ENCODE data around the gene NOSIP.

NOSIP gene

GRCh38 chr19:49546825-49547565, 33.4 kb downstream of the NOSIP start:
- DNase-seq (ENCODE audit: low spot score): peak; percentile 92

DNA sequence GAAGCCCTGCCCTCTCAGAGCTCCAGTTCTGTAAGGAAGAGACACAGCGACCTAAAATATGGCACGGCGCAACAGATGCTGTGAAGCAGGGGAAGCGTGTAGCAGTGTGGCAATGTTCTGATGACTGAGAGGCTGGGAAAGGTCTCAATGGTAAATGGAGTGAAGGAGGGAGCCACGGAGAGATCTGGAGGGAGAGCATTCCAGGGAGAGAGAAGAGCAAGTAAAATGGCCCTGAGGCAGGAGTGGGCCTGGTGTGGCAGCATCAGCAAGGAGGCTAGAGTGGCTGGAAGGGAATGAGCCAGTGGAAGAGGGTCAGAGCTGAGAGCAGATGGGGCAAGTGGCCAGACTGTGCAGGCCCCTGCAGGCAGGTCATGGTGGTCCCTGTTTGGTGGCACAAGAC, 36.2 kb downstream of the NOSIP start:
- no peak for DNase-seq (ENCODE audit: low spot score)

GRCh38 chr19:49543032-49543431, 37.3 kb downstream of the NOSIP start:
- DNase-seq (ENCODE audit: low spot score): no peak

DNA sequence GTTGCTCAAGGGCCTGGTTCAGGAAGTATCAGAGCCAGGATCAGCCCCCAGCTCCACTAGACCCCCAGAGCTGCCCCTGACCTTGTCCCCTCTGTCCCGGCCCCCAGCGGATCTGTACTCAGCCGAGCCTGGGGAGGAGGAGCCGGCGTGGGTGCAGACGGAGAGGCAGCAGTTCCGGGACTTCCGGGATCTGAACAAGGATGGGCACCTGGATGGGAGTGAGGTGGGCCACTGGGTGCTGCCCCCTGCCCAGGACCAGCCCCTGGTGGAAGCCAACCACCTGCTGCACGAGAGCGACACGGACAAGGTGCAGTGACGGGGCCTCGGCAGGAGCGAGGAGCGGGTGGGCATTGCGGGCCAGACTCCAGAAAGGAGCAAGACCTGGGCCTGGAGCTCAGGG, 37.9 kb downstream of the NOSIP start:
- no peak for DNase-seq (ENCODE audit: low spot score)

DNA sequence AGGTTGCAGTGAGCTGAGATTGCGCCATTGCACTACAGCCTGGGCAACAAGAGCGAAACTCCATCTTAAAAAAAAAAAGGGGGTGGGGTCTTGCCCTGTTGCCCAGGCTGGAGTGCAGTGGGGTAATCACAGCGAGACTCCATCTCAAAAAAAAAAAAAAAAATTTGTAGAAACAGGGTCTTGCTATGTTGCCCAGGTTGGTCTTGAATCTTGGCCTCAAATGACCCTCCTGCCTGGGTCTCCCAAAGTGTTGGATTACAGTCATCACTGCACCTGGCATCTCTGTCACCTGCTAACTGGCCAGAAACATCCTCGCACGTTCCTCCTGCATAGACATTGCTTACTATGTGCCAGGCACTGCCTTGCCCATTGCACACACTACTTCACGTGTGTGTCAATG, 38.4 kb downstream of the NOSIP start:
- DNase-seq (ENCODE audit: low spot score): no peak

- no peak for DNase-seq (ENCODE audit: low spot score)
Observed at GRCh38 chr19:49539192-49539952, 41.0 kb downstream of the NOSIP start.

GRCh38 chr19:49538643-49539042, 41.7 kb downstream of the NOSIP start:
- DNase-seq (ENCODE audit: low spot score): no peak

- no peak for DNase-seq (ENCODE audit: low spot score)
Observed at GRCh38 chr19:49536921-49537462, 43.4 kb downstream of the NOSIP start.

- no peak for DNase-seq (ENCODE audit: low spot score)
Observed at GRCh38 chr19:49534632-49535385, 45.5 kb downstream of the NOSIP start.

DNA sequence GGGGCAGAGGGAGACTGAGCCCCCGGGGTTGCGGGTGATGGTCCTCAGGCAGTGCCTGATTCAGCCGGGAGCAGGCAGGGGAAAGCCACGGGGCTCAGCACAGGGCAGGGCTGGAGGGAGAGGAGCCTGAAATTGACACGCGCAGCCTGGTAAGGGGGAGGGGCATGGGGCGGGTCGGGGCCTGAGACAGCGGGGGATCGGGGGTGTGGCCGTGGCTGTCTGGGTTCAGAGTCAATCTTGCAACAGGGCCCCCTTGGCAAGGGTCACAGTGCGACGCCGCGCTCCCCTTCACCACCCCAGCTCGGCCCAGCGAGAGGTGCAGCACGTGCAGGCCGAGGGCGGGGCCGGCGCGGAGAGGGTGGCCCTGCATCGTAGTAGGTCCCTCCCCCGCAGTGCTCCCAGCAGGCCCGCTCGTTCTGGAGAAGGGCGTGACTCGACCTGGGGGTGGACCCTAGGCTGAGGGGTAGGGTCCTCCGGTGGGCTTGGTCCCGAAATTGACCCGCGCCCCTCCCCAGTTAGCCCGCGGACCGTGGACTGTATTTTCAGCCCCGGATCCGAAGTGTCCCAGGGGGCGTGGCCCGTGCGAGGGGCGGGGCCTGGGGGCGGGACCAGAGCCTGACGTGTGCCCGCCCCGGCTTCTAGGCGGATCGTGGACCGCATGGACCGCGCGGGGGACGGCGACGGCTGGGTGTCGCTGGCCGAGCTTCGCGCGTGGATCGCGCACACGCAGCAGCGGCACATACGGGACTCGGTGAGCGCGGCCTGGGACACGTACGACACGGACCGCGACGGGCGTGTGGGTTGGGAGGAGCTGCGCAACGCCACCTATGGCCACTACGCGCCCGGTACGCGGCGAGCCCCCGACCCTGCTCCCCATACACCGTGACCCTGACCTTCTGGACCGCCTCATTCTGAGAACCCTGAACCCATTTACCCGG, 46.5 kb downstream of the NOSIP start:
- DNase-seq (ENCODE audit: low spot score): peak; percentile 72

DNA sequence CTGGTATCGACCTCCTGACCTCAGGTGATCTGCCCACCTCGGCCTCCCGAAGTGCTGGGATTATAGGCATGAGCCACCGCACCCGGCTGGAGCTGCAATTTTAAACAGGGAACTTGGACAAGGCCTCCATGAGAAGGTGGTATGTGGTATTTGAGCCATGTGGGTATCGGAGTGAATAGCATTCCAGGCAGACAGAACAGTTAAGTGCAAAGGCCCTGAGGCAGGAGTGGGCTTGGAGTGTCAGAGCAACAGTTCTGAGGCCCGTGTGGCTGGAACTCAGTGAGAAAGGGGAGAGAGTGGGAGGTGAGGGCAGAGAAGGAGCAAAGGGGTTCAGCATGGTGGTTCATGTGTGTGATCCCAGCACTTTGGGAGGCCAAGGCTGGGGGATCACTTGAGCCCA, 49.6 kb downstream of the NOSIP start:
- DNase-seq (ENCODE audit: low spot score): no peak

DNA sequence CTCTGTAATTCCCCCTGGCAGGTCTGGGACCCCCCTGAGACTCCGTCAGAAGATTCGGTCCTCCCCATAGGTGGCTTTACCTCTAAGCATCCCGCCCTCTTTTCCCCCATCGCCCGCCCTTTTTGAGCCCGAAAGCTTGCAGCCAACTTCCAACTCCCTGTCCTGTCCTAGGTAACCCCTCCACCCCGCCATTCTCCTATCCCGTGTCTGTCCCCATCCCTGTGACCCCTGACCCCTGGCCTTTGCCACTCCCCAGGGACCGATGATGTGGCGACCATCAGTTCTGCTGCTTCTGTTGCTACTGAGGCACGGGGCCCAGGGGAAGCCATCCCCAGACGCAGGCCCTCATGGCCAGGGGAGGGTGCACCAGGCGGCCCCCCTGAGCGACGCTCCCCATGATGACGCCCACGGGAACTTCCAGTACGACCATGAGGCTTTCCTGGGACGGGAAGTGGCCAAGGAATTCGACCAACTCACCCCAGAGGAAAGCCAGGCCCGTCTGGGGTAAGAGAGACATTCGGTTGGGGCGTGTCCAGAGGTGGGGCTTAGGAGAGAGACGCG, 52.1 kb downstream of the NOSIP start:
- no peak for DNase-seq (ENCODE audit: low spot score)

DNA sequence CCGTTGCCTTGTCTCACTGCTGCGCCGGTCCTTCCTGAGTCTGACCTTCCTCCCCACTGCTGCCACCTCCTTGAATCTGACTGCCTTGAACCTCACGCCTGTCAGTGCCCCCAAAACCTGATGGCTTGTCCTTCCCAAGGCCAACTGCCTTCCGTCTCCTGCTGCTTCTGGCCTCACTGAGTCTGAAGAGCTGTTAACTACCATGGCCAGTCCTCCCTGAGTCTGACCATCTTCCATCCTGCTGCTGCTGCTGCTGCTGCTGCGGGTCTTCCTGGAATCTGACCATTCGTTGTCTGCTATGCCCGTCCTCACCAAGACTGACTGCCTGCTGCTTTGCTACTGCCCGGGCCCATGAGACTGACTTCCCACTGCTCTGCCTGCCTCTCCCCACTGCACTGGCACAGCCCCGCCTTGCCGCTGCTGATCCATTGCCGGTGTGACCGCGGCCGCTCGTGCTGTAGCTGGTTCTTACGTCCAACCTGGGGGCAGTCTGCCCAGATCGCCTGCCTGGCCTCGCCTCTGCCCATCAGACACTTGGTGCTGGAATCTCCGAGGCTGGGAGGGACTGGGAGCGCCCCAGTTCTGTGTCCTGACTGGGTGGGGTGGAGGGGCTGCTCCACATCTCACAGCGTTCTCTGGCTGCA, 55.4 kb downstream of the NOSIP start:
- no peak for DNase-seq (ENCODE audit: low spot score)

GRCh38 chr19:49520705-49521319, 59.5 kb downstream of the NOSIP start:
- DNase-seq (ENCODE audit: low spot score): peak; percentile 63

DNA sequence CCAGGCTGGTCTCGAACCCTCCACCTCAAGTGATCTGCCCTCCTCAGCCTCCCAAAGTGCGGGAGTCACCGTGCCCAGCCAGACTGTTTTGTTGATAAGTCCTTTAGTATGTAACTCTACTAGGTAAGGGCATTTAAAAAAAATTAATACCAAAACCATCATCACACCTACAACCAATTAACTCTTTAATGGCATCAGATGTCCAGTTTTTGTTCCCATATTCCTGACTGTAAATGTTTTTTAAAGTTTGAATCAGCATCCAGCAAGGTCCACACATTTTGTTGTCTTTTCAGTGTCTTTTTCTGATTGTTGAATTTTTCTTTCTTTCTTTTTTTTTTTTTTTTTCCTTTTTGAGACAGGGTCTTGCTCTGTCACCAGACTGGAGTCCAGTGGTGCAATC, 62.3 kb downstream of the NOSIP start:
- DNase-seq (ENCODE audit: low spot score): no peak

DNA sequence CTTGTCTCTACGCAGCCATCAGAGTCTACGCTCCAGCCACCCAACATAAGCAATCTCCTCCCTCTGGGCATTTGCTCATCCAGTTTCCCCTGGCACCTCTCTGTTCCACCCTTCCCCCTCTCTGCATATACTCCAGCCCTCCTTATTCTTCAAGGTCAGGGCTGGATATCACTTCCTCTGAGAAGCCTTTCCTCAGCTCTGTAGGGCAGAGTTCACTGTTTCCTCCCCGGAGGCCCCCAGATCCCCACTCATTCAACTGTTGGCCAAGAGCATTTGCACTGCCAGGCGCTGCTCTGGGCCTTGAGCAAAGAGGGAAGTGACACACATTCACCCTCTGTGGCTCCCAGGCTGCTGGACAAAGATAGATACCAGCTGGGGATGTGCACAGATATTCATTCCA, 64.6 kb downstream of the NOSIP start:
- peak; percentile 74 for DNase-seq (ENCODE audit: low spot score)

GRCh38 chr19:49514151-49514550, 66.2 kb downstream of the NOSIP start:
- DNase-seq (ENCODE audit: low spot score): no peak

GRCh38 chr19:49513746-49514118, 66.6 kb downstream of the NOSIP start:
- DNase-seq (ENCODE audit: low spot score): no peak

- DNase-seq (ENCODE audit: low spot score): no peak
Observed at GRCh38 chr19:49512970-49513745, 67.2 kb downstream of the NOSIP start.

All from Ammon's horn (tissue), 1 donor.